ENCODE measurements around the gene ANKS3.

ANKS3 gene

DNA sequence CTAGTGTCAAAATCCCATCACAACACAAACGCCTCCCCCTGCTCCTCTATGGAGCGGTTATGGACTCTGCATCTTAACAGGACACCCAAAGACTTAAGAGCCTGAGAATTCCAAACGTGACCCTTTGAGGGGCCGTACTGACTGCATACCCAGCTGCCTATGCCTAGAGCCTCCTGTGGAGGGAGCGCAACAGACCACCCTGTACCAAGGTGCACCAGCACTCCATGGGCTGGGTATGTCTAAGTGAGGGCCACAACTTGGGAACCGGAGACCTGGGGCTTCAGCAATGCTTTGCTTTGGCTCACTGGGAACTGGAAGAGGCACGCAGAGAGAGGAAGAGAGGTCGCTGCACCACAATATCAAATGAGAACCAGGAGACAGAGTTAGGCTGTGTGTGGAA is 5.4 kb downstream of the ANKS3 start:
- DNase-seq (ENCODE audit: low read depth in 1 of 2, low spot score in 1 of 2) = no peak

DNA sequence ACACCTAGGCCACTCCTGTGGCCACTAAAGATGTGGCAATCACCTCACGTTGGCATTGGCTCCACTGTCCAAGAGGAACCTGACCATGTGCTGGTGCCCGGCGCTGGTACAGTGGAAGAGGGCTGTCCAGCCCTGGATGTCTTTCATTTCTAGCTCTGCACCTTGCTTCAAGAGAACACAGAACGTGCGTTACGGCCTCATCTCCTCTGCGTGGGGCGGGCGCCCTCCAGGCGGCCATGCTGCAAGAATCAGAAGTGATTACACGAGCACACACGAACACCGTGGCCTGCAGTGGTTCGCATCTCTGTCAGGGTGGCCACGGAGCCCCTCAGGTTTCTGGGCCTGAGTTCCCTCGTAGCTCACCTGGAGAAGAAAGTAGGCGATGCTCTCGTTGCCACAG is 7.5 kb downstream of the ANKS3 start:
- DNase-seq (ENCODE audit: low read depth in 1 of 2, low spot score in 1 of 2) = no peak

DNA sequence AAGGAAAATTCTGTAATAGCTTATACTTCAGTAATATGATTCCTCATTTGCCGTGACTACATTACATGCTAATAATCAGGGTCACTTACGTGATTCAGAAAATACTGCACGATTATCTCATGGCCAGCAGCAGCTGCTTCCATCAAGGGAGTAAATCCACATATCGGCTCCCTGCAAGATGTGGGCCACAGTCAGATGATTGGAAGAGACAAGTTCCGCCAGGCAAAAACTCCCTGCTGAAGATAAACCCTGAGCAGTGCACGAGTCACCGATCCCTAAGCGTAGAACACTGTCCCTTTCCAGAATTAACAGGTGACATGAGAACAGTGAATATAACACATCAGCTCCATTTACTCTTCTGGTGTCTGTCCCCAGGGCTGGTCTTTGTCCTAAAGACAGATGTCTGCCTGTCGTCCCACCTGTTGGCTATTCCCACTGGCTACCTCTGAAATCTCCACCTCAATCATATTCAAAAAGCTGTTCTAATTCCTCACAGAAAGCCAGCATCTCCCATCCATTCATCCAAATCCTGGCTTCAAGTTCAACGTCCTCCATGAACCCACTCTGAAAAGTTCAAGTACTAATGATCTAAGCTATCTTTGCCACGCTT is 9.3 kb downstream of the ANKS3 start:
- DNase-seq (ENCODE audit: low read depth in 1 of 2, low spot score in 1 of 2) = no peak

DNA sequence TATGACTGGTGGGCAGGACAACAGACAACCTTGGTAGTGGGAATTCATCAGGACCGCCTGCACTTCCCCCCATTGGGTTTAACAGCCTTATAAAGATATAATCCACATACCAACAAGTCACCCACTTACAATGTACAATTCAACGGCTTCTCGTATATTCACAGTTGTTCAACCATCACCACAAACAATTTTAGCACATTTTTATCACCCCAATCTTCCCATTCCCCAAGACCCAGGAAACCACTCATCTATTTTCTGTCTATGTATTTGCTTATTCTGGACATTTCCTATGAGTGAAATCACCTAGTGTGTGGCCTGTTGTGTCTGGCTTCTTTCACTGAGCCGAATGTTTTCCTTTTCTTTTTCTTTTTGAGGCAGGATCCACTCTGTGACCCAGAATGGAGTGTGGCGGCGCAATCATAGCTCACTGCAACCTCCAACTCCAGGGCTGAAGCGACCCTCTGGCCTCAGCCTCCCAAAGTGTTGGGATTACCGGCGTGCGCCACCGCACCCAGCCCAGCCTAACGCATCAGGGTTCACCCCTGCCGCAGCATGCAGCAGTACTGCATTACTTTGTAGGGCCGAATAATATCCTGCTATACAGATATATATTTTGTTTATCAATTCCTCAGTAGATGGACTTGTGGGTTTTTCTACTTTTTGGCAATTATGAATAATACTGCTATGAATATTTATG is 10.9 kb downstream of the ANKS3 start:
- no peak for DNase-seq (ENCODE audit: low read depth in 1 of 2, low spot score in 1 of 2)

DNA sequence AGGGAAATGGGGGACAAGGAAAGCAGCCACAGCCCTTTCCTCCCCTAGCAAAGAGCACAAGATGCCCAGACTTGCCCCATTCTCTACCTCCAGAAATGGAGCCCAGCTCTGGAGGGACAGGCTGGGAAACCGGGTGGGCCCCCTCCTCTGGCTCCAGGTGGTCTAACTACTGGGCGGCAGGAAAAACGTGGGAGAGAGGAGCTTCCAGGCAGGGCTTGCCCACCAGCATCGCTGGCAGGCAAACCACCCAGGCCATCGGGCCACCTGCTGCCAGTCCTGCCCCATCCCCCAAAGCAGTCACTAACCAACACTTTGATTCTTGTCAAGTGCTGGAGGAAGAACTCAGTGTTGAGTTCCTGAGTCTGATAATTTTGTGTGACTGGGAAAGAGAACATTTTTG is 15.6 kb downstream of the ANKS3 start:
- no peak for DNase-seq (ENCODE audit: low read depth in 1 of 2, low spot score in 1 of 2)

DNA sequence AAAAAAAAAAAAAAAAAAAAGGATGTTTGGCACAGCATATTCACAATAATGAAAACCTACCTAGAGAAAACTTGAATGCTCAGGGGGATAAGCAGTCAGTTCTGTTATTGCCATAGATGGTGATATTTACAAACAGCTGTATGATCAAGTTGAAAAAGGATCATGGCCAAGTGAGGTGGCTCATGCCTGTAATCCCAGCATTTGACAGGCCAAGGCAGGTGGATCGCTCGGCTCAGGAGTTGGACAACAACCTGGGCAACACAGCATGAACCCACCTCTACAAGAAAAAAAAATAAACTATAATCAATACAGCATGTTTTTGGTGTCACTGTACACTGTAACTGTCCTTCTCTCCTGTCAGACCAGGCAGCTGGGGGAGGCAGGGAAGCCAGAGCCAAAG is 19.1 kb downstream of the ANKS3 start:
- DNase-seq (ENCODE audit: low read depth in 1 of 2, low spot score in 1 of 2) = no peak

DNA sequence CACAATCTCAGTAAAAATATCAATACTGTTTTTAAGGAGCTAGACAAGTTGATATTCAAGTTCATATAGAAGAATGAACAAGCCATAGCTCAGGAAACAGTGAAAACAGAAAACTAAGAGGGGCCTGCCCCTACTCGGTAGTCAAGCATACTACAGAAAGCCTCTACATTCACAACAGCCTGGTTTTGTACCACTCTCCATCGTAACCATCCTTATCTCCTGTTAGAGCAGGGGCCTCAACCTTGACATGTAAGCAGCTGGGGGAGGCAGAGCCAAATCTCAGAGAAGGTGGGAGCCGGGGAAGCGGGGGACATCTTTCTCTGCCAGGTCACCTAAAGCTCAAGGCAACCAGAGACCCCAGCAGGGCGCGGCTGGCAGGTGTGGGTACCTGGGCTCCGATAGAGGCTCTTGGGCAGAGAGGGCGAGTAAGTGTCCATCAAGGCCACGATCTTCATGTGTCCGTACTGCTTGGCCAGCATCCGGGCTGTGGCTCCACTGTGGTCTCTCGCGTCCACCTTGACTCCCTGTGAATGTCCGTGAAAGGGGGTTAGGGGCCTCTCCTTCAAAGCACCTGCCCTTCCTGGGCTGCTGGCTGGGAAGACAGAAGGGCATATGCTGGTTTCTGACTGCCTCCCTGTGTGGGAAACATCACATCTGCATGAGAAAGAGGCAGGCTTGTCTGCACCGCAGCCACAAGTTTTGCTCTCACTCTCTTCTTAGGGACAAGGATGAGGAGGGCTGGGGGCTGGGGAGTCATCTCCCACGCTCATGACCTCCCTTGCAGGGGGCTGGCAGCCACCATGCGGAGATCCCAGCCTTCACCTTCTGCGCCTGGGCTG is 20.2 kb downstream of the ANKS3 start:
- DNase-seq (ENCODE audit: low read depth in 1 of 2, low spot score in 1 of 2) = no peak

DNA sequence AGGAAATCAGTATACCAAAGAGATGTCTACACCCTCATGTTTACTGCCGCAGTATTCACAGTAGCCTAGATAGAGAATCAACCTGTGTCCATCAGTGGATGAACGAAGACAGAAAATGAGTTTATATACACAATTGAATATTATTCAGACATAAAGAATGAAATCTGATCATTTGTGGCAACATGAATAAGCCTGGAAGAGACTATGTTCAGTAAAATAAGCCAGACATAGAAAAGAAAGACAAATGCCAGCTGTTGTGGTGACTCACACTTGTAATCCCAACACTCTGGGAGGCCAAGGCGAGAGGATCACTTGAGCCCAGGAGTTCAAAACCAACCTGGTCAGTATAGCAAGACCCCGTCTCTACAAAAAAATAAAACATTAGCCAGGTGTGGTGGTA is 24.6 kb downstream of the ANKS3 start:
- DNase-seq (ENCODE audit: low read depth in 1 of 2, low spot score in 1 of 2) = no peak

DNA sequence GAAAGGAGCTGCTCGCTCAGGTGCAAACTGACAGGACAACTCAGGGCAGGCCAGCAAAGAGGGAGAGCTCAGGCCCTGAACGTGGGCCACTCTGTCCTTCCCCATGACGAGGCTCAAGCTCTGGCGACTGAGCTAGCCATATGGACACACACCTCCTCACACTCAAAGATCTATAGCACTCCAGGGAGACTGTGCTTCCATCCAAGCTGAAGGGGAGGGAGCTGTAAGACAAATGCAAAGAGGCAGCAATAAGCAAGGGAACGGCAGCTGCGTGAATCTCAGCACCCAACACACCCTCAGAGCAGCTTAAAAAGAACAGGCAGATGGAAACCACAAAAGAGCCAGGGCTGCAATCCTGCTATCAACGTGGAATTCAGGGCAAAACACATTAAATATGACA is 27.2 kb downstream of the ANKS3 start:
- no peak for DNase-seq (ENCODE audit: low read depth in 1 of 2, low spot score in 1 of 2)

DNA sequence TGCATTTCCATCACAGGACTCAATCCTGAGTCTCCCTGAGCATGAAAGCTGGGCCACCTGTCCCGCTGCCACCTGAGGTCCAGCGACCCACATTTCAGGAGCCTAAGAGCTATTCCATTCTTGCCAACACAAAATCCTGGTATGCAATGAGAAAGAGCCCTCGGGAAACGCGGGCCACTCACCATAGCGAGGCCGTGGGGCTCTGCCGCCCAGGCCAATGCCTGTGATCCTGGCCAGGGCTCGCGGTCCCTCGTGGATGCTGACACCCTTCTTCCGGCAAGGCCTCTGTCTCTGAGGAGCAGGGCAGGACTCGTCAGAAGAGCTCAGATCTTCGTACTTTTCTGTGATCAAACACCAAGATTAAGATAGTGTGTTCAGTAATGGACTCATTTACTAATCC is 29.2 kb downstream of the ANKS3 start:
- no peak for DNase-seq (ENCODE audit: low read depth in 1 of 2, low spot score in 1 of 2)

DNA sequence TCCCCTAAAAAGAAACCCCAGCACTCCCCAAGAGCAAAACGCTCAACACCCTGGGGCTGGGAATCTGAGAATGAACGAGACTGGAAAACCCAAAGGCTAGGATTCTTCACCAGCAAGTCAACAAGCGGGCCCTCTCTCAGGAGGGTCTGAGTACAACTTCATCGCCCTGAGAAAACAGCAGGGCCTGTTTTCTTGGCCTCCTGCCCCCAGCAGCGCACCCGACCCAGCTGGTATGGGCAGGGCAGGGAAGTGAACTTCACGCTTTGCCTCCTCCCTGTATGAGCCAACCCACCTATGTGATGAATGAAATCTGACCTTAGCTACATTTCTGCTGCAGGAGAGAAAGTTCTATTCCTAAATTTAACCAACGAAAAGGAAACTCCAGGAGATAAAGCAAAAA is 29.6 kb downstream of the ANKS3 start:
- no peak for DNase-seq (ENCODE audit: low read depth in 1 of 2, low spot score in 1 of 2)

DNA sequence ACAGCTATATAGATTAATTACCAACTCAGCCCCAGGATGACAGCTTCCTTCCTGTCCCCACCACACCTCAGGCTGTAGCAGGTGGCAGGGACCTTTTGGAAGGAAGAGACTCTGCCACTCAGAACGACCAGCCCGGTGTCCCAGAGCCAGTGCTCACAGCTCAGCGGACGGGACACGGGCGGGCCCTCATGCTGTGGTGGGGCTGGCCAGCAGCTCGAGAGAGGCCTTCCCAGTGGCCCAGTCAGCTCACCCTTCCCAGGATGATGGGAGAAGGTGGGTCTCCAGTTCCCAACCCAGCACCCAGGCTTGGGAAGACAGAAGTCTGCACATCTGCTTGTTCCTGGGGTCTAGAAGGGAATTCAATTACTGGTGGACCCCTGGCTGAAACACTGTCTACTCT is 30.2 kb downstream of the ANKS3 start:
- no peak for DNase-seq (ENCODE audit: low read depth in 1 of 2, low spot score in 1 of 2)

DNA sequence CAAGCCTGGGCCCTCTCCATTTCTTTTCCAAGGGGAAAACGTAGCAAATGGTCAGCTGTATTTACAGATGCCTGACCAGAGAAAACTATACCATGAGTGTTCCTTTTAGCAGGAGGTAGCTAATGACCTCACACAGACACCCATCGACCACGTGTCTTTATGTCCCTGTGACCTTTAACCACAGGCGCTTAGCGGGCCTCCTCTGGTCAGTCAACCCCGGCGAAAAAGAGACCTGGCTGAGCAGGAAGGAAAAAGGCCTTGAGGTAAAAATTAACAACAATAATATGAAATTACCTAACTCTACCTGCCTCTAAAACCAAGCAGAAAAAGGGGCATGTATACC is 31.6 kb downstream of the ANKS3 start:
- no peak for DNase-seq (ENCODE audit: low read depth in 1 of 2, low spot score in 1 of 2)

DNA sequence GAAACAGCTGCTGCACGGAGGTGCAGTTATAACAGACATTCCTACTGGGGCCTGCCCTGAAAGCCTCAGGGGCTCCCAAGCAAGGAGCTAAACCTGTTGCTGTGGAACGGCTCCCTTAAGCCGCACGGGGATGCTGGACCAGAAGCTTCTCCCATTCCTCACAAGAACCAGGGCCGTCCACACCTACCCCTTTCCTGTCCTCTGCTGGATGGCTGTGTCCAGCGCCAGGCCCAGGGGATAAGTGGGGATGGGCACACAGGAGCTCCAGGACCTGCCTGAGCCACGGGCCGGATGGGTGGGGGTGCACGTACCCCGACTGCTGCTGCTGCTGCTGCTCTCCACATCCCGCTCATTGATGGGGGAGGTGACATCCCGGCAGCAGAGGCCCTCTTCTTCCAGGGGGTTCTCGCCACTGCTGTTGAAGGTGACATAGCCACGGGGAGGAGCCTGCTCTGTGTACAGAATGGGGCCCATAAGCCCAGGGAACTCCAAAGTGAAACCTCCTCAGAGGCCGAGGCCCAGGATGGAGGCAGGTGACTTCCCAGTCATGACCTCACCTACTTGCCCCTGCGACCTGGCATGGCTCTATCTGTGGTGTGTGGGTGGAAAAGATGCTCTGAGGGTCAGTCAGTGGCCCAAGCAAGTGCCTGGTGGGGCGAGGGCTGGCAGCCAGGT is 32.1 kb downstream of the ANKS3 start:
- DNase-seq (ENCODE audit: low read depth in 1 of 2, low spot score in 1 of 2) = no peak

DNA sequence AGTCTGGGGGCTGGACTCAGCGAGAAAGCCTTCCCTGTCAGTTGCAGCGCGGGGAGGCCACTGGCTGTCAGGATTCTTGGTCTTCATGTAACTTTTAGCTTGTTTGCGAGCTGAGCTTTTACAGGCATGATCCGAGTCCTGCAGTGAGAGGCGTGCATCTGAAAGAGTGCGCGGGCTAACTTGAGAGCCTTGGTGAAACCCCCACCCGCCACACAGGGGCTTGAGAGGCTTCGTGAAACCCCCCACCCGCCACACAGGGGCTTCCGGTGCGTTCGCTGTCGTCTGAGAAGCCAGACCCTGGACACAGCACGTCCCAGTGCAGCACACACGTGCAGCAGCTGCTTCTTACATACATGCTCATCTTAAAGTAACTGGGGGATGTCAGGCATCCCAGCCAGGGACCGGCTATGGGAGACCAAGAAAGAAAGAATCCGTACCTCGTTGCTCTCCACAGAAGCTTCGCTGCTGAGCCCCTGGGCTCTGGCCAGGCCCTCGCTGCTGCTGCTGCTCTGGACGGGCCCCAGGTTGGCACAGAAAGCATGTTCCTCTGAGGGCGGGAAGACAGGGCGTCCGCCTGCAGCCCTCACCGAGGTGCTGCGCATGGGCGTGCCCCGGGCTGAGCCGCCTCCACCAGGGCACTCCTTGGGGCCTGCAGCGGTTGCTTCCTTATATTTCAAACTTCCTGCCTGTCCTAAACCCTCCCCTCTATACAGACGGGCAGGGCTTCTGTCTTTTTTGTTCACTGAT is 32.9 kb downstream of the ANKS3 start:
- DNase-seq (ENCODE audit: low read depth in 1 of 2, low spot score in 1 of 2) = no peak

DNA sequence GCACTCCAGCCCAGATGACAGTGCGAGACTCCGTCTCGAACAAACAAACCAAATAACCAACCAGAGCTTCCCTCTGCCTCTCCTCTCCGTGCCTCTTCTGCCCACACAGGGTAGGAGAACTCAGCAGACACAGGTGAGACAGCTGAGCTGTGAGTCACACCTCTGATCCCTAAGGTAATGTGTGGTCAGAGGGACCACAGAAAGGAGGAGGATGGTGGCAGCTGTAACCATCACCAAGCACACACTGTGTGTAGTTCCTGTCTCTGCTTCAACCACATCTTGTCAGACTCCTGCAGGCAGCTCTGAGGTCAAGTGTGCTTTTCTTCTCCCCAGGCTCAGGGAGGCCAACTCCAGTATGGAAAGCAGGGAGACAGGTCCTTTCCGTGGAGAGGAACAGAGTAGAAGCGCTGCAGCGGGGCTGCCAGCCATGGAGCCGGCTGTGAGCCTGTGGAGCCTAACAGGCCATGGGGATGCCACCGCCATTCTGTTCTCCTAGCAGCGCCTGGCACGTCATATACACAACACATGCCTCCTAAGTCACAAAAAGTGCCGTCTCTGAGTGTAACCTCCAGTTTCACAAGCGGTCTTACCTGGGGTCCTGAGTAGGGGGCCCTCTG is 33.6 kb downstream of the ANKS3 start:
- DNase-seq (ENCODE audit: low read depth in 1 of 2, low spot score in 1 of 2) = no peak

DNA sequence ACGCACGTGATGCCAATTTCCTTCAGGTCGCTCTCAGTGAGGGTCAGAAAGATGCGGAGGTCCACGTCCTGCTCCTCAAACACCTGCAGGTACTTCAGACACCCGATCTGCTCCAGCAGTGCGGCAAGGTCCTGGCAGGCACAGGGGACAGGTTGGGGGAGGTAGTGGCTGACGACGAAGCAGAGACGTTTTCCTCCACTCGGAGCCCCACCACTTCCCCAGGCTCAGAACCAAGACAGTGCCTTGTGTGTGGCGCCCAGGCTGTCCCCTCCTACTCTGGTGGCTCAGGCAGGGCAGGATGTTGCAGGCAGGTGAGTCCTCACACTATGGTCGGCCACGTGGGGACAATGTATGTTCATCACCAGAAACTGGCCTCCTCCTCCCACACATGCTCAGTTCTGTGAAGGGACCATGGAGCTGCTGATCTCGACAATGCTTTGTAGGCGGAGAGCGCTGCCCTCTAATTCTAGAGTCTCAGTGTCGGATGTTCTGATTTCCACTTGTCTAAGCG is 35.0 kb downstream of the ANKS3 start:
- no peak for DNase-seq (ENCODE audit: low read depth in 1 of 2, low spot score in 1 of 2)

DNA sequence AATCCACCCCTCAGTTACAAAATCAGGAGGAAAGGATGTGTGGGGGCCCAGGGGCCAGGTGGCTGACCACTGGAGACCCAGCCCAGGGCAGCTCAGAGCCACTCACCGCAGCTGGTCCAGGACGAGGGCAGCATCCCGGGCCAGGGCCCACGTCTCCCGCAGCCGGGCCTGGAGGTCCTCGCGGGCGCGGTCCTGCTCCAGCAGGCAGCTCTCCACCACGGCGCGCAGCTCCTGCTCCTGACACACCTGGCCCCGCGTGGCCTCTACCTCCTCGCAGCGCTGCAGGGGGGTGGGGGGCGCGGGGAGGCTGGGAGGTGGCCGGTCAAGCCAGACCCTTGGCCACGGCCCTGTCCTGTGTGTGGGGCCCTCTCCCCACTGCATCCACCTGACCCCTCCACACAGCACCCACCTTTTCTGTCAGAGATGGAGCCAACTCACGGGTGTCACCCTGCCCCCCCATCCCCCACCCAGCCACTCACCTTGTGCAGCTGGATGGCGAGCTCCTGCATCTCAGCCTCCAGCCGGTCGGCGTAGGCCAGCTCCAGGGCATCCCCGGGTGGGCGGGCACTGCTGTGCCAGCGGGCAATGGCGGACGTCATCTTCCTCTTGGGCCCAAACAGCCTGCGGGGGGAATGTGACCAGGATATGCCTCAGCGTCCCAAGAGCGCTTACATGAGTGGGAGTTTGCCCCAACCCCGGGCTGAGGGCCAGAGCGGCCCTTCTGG is 35.6 kb downstream of the ANKS3 start:
- DNase-seq (ENCODE audit: low read depth in 1 of 2, low spot score in 1 of 2) = no peak

DNA sequence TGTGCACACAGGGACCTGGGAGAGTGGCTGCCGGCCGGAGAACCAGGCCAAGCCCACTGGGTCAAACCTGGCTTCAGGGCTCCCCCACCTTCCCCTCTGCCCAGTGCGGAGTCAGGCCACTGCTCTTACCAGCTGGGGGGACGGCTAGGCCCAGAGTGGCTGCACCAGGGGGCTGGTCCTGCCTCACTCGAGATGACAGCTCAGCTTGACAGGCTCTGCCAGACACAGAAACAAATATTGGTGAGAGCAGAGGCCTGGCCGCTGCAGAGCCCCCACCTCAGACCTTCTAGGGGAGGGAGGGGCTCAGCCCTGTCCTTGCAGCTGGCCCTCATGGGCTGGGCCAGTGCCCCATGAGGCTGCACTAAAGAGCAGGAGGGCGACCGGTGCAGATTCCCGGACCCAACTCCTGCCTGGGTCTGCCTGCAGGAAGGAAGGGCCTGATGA is 36.2 kb downstream of the ANKS3 start:
- DNase-seq (ENCODE audit: low read depth in 1 of 2, low spot score in 1 of 2) = no peak

All from activated CD4-positive, alpha-beta T cell treated with anti-CD3 and anti-CD28 coated beads, Interleukin-2, amount 50 U/mL, for 24 hours (primary cell).